Kidney epithelial cell (primary cell): ENCODE measurements around the gene SPAG16. TPM values are rescaled to one million over a fixed set of nuclear protein-coding genes. Genes with fewer than 3 reads are reported as not detected.

ENCODE experiments used
- DNase-seq: peaks from one replicate; pipeline ENCODE4 v3.0.0-alpha.2; 2010; ENCODE audit warnings: low read depth
- H3K27me3 ChIP-seq: 2 replicates; pipeline ENCODE4 v1.6.0; 2011; ENCODE audit warnings: low read length; ENCODE audit not compliant: control insufficient read depth, insufficient read depth
- H3K36me3 ChIP-seq: 2 replicates; pipeline ENCODE4 v1.5.1; 2011; ENCODE audit warnings: low read length; ENCODE audit not compliant: control insufficient read depth, insufficient read depth
- H3K4me3 ChIP-seq: 2 replicates; pipeline ENCODE4 v1.5.1; 2011; ENCODE audit warnings: low read depth, mild to moderate bottlenecking, control low read depth, low read length
- CTCF ChIP-seq: IDR thresholded peaks from 2 replicates; pipeline ENCODE4 v1.5.1; 2011; ENCODE audit warnings: mild to moderate bottlenecking, moderate library complexity, low read length, control low read depth, inconsistent platforms; ENCODE audit not compliant: insufficient read depth, poor library complexity, severe bottlenecking
- total RNA-seq: library from RNA; depleted of rRNA; stranded (reverse); fragments of >200 nt; gene quantifications from 2 replicates; pipeline ENCODE4 v1.2.3, GENCODE V29; 2015

SPAG16 gene
- total RNA-seq, 1 donor from 2014 or later = 16.1 TPM

- H3K4me3 ChIP-seq = no peak overlapping the region
- no peak for TF ChIP-seq CTCF
- H3K36me3 ChIP-seq = no peaks in the 10 kb centered on the region
- no peak for DNase-seq
- H3K27me3 ChIP-seq = no peaks in the 10 kb centered on the region
These were observed 842.9 kb downstream of the SPAG16 start for GRCh38 chr2:214127170-214127569.

- no peak overlapping the region for H3K4me3 ChIP-seq
- H3K36me3 ChIP-seq = no peaks in the 10 kb centered on the region
- TF ChIP-seq CTCF = no peak
- H3K27me3 ChIP-seq = no peaks in the 10 kb centered on the region
- no peak for DNase-seq
These were observed 843.3 kb downstream of the SPAG16 start for GRCh38 chr2:214127571-214127970.

- no peak overlapping the region for H3K4me3 ChIP-seq
- H3K27me3 ChIP-seq = no peaks in the 10 kb centered on the region
- no peaks in the 10 kb centered on the region for H3K36me3 ChIP-seq
- DNase-seq = no peak
- TF ChIP-seq CTCF = no peak
These were observed 843.8 kb downstream of the SPAG16 start for GRCh38 chr2:214128040-214128439.

- DNase-seq = no peak
- Histone ChIP-seq H3K4me3 (no peak overlapping the region), H3K27me3 (no peaks in the 10 kb centered on the region), H3K36me3 (no peaks in the 10 kb centered on the region)
- TF ChIP-seq CTCF = peak; percentile 9
These were observed 845.9 kb downstream of the SPAG16 start for GRCh38 chr2:214130114-214130513.

- Histone ChIP-seq H3K36me3 (no peaks in the 10 kb centered on the region), H3K4me3 (no peak overlapping the region), H3K27me3 (no peaks in the 10 kb centered on the region)
- no peak for DNase-seq
- no peak for TF ChIP-seq CTCF
These were observed 851.7 kb downstream of the SPAG16 start for GRCh38 chr2:214135966-214136365.

- TF ChIP-seq CTCF = no peak
- H3K36me3 ChIP-seq = no peaks in the 10 kb centered on the region
- H3K4me3 ChIP-seq = no peak overlapping the region
- no peaks in the 10 kb centered on the region for H3K27me3 ChIP-seq
- DNase-seq = no peak
These were observed 854.5 kb downstream of the SPAG16 start for GRCh38 chr2:214138779-214139178.
